K562 (cell line): Measurements from ENCODE around the gene FOS. TPM values are rescaled to one million over a fixed set of nuclear protein-coding genes. Genes with fewer than 3 reads are reported as not detected.

ENCODE experiments used
- BCLAF1 ChIP-seq, 2 experiments: fragments of 450-650 bp in 1 of 2; IDR thresholded peaks; 2 replicates each; pipeline ENCODE4 v1.6.1; 2011 to 2017; ENCODE audit warnings: low read depth in 2 of 2, antibody characterized with exemption in 1 of 2, borderline replicate concordance in 1 of 2, low read length in 1 of 2, mild to moderate bottlenecking in 1 of 2, mixed read lengths in 1 of 2; ENCODE audit not compliant: control insufficient read depth in 1 of 2
- E2F4 ChIP-seq: sonication (generic); formaldehyde crosslinking; IDR thresholded peaks from 2 replicates; pipeline ENCODE4 v1.8.0; 2022; ENCODE audit warnings: mild to moderate bottlenecking, low read depth, missing genetic modification reagents
- E2F6 ChIP-seq, 2 experiments: IDR thresholded peaks; 2 replicates each; pipeline ENCODE4 v1.6.1; 2011; ENCODE audit warnings: borderline replicate concordance in 1 of 2, control low read depth in 1 of 2, low read depth in 1 of 2, low read length in 1 of 2, mild to moderate bottlenecking in 1 of 2, mixed read lengths in 1 of 2, moderate library complexity in 1 of 2; ENCODE audit not compliant: insufficient read depth in 1 of 2, insufficient read length in 1 of 2, poor library complexity in 1 of 2, severe bottlenecking in 1 of 2; ENCODE audit errors: extremely low read depth in 1 of 2
- FOXK2 ChIP-seq, 2 experiments: fragments of 450-650 bp; IDR thresholded peaks in 1 of 2; conservative IDR thresholded peaks in 1 of 2; 2 replicates each; pipeline ENCODE4 v1.6.1; 2016; ENCODE audit warnings: low read depth in 2 of 2, mild to moderate bottlenecking in 1 of 2
- GABPB2 ChIP-seq: fragments of 250-450 bp; sonication (Bioruptor Pico); conservative IDR thresholded peaks from 2 replicates; pipeline ENCODE4 v1.5.1; 2021; ENCODE audit warnings: mild to moderate bottlenecking
- HCFC1 ChIP-seq: IDR thresholded peaks from 2 replicates; pipeline ENCODE4 v1.6.1; 2012; ENCODE audit warnings: low read depth, low read length, improper control_type of control experiment
- HNRNPLL ChIP-seq: fragments of 200-400 bp; formaldehyde crosslinking; IDR thresholded peaks from 2 replicates; pipeline ENCODE4 v1.6.1; 2017; ENCODE audit warnings: low read length, low read depth, mild to moderate bottlenecking; ENCODE audit not compliant: poor library complexity, severe bottlenecking
- ILF3 ChIP-seq: fragments of 450-650 bp; IDR thresholded peaks from 2 replicates; pipeline ENCODE4 v1.6.1; 2018; ENCODE audit warnings: antibody characterized with exemption, mild to moderate bottlenecking, moderate library complexity, borderline replicate concordance
- L3MBTL2 ChIP-seq: fragments of 450-650 bp; IDR thresholded peaks from 2 replicates; pipeline ENCODE4 v1.6.1; 2016; ENCODE audit warnings: mild to moderate bottlenecking, moderate library complexity
- NEUROD1 ChIP-seq: fragments of 150-350 bp; IDR thresholded peaks from 2 replicates; pipeline ENCODE4 v1.6.1; 2014; ENCODE audit warnings: borderline replicate concordance, low read length, low read depth; ENCODE audit not compliant: partially characterized antibody
- POLR2B ChIP-seq: fragments of 450-650 bp; IDR thresholded peaks from 2 replicates; pipeline ENCODE4 v1.6.1; 2018; ENCODE audit warnings: low read depth; ENCODE audit not compliant: partially characterized antibody
- PTBP1 ChIP-seq: fragments of 200-400 bp; formaldehyde crosslinking; IDR thresholded peaks from 2 replicates; pipeline ENCODE4 v1.6.1; 2017; ENCODE audit warnings: low read depth, low read length
- SIN3A ChIP-seq, 2 experiments: fragments of 150-350 bp in 1 of 2; IDR thresholded peaks; 2 replicates each; pipeline ENCODE4 v1.6.1; 2011 to 2016; ENCODE audit warnings: borderline replicate concordance in 2 of 2, low read depth in 2 of 2, low read length in 2 of 2, mild to moderate bottlenecking in 2 of 2, moderate library complexity in 2 of 2; ENCODE audit not compliant: control insufficient read depth in 1 of 2
- SUPT5H ChIP-seq: fragments of 450-650 bp; IDR thresholded peaks from 2 replicates; pipeline ENCODE4 v1.6.1; 2016
- TFAP4 ChIP-seq: sonication (generic); formaldehyde crosslinking; IDR thresholded peaks from 2 replicates; pipeline ENCODE4 v1.8.0; 2022; ENCODE audit warnings: missing genetic modification reagents, mild to moderate bottlenecking, moderate library complexity, borderline replicate concordance
- ZBTB43 ChIP-seq: sonication (generic); formaldehyde crosslinking; IDR thresholded peaks from 2 replicates; pipeline ENCODE4 v1.8.0; 2023; ENCODE audit warnings: mild to moderate bottlenecking, missing genetic modification reagents
- polyA plus RNA-seq, 8 experiments: library from polyadenylated mRNA; depleted of rRNA in 4 of 8; stranded (reverse) in 5 of 8; unstranded in 3 of 8; fragments of >200 nt; fragmentation: Nextera tagmentation in 2 of 8; fragmentation: Illumina TruSeq in 1 of 8; extraction: Ambion mirVana in 2 of 8; extraction: Trizol in 1 of 8; gene quantifications; 2 replicates each; pipeline versions ENCODE4 v1.2.1 to v1.2.3, GENCODE V29; 2011 to 2014; ENCODE audit warnings: inconsistent platforms in 1 of 8, missing spikeins in 1 of 8
- total RNA-seq, 7 experiments: library from RNA; depleted of rRNA in 6 of 7; stranded (reverse); fragments of >200 nt in 6 of 7; fragmentation: Illumina TruSeq in 2 of 7; extraction: Trizol in 2 of 7; gene quantifications; 2 replicates each; pipeline versions ENCODE4 v1.2.1 to v1.2.3, GENCODE V29; 2011 to 2021; ENCODE audit warnings: low replicate concordance in 1 of 7

Gene FOS
- total and polyA plus RNA-seq, 9 of the 15 experiments (the other 6 are each of a cell fraction or from before 2014, with no cell fraction given) = 0.54 to 13.8 (median 8.9) TPM

GRCh38 chr14:75278422-75279152 lies at the start of gene FOS (continued):
- TF ChIP-seq TFAP4 (CRISPR knock-in tag) (peak; percentile 86), SIN3A (IDR thresholded peaks at IDR 0.05; ENCODE audit: borderline replicate concordance in 2 of 2, control insufficient read depth in 1 of 2, low read depth in 2 of 2, low read length in 2 of 2) (peak in 1 of 2 experiments; percentile 88; a peak in 1 of 4 replicates), PTBP1 (no peak), NEUROD1 (peak; percentile 90), E2F6 (IDR thresholded peaks at IDR 0.05; ENCODE audit: borderline replicate concordance in 1 of 2, extremely low read depth in 1 of 2, insufficient read depth in 1 of 2, insufficient read length in 1 of 2, low read depth in 1 of 2, low read length in 1 of 2, poor library complexity in 1 of 2, severe bottlenecking in 1 of 2) (peak; percentile 16 to 41), POLR2B (peak; percentile 96), E2F4 (CRISPR knock-in tag) (no peak), HNRNPLL (peak; percentile 65), ZBTB43 (CRISPR knock-in tag) (0 out of 2 replicates have a peak, but pooled peaks have one; percentile 66), FOXK2 (conservative IDR thresholded peaks at IDR 0.05 in 1 of 2, IDR thresholded peaks at IDR 0.05 in 1 of 2; ENCODE audit: low read depth in 2 of 2) (peak in 1 of 2 experiments; percentile 100; a peak in 2 of 4 replicates), L3MBTL2 (peak; percentile 50; the same call in 1 of the 2 replicates), HCFC1 (peak; percentile 11; the same call in 1 of the 2 replicates), BCLAF1 (IDR thresholded peaks at IDR 0.05; ENCODE audit: borderline replicate concordance in 1 of 2, control insufficient read depth in 1 of 2, low read depth in 2 of 2, low read length in 1 of 2) (peak; percentile 75 to 97; a peak in 2 of 4 replicates), SUPT5H (peak; percentile 95), GABPB2 (no peak), ILF3 (no peak; the same call in 1 of the 2 replicates)
